ENCODE measurements around the gene RHOF. TPM values are rescaled to one million over a fixed set of nuclear protein-coding genes. Genes with fewer than 3 reads are reported as not detected.

RHOF gene
- total and polyA plus RNA-seq, 11 donors = 18.8 to 45.2 (median 25.7) TPM

GRCh38 chr12:121817648-121818043 is 24.2 kb upstream of the RHOF start:
- no peaks in the 10 kb centered on the region for H3K9me3 ChIP-seq
- peaks cover 0 to 14% (median 10%) of the 10 kb centered on the region in 12 donors for H3K4me1 ChIP-seq
- peaks cover 8 to 95% (median 84%) of the 10 kb centered on the region in 9 donors for H3K36me3 ChIP-seq
- no peak overlapping the region for H3K27ac ChIP-seq
- H3K27me3 ChIP-seq = no peaks in the 10 kb centered on the region
- TF ChIP-seq POLR2A (IDR thresholded peaks at IDR 0.05) (no peak), CTCF (IDR thresholded peaks at IDR 0.05) (no peak)
- no peak overlapping the region for H3K4me3 ChIP-seq
- WGBS, 4 donors = 89 to 93% (median 90%) methylated on average over 18 of the region's 18 CpGs
- DNase-seq (no peak), ATAC-seq (no peak)
- intact Hi-C loops (cut with DNase I) = no loop called here

- 92 to 93% (median 93%) methylated on average over 41 to 47 of the region's 47 CpGs for WGBS, 4 donors
- TF ChIP-seq POLR2A (IDR thresholded peaks at IDR 0.05) (no peak), CTCF (IDR thresholded peaks at IDR 0.05) (no peak)
- DNase-seq = peak in 2 of 5 donors; percentile 31 to 62
- Histone ChIP-seq H3K27ac (no peak overlapping the region), H3K36me3 (peaks cover 8 to 89% (median 78%) of the 10 kb centered on the region in 9 donors), H3K4me3 (no peak overlapping the region), H3K4me1 (peaks cover 0 to 19% (median 14%) of the 10 kb centered on the region in 12 donors), H3K27me3 (no peaks in the 10 kb centered on the region), H3K9me3 (no peaks in the 10 kb centered on the region)
- no peak for ATAC-seq
- intact Hi-C loops (cut with DNase I) = no loop called here
Observed at GRCh38 chr12:121816925-121817647, 23.6 kb upstream of the RHOF start.

- intact Hi-C loops (cut with DNase I) = no loop called here
Observed at GRCh38 chr12:121815263-121815662, 21.8 kb upstream of the RHOF start.

More at GRCh38 chr12:121815263-121815662, 21.8 kb upstream of the RHOF start:
- Histone ChIP-seq H3K4me1 (peaks cover 0 to 38% (median 31%) of the 10 kb centered on the region in 12 donors), H3K36me3 (peaks cover 8 to 80% (median 67%) of the 10 kb centered on the region in 9 donors), H3K4me3 (no peak overlapping the region), H3K9me3 (no peaks in the 10 kb centered on the region), H3K27ac (no peak overlapping the region), H3K27me3 (no peaks in the 10 kb centered on the region)
- no peak for DNase-seq
- ATAC-seq = no peak
- 87 to 93% (median 93%) methylated on average over 8 of the region's 8 CpGs for WGBS, 4 donors
- TF ChIP-seq POLR2A (IDR thresholded peaks at IDR 0.05) = no peak
- no peak for TF ChIP-seq CTCF (IDR thresholded peaks at IDR 0.05)

Measured in heart left ventricle (tissue), 16 donors.